Measurements from ENCODE around the gene DEFB124. TPM values are rescaled to one million over a fixed set of nuclear protein-coding genes. Genes with fewer than 3 reads are reported as not detected.

Gene DEFB124, protein sequence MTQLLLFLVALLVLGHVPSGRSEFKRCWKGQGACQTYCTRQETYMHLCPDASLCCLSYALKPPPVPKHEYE
- not detected in 2 replicates for total RNA-seq

DNA sequence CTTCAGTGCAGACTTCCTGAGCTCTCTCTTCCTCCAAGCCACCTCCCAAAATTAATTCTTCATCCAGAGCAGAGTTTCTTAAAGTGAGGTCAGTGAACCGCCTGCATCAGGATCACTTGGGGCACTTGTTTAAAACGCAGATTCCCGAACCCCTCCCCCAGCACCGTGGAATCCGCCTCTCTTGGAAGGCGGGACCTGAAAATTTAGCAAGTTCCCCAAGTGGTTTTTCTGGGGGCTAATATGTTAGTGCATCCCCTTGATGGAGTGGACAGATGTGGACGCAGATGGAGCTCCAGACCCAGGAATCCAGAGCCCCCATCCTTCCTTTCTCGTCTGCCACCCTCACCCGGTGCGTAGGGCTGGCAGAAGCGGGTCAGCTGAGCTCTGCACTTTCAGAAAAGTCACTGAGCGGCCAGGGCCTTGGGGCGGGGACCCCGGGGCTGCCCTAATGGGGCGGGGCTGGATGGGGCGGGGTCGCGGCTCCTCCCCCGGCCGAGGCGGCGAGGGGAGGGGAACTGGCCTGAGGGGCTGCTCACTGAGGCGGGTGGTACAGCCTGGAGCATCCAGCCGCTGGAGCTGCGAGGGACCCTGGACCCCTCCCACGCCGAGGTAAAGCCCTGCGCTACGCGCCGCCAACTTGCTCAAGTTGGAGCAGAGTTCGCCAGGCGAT lies at the start of gene DEFB124, which contains the start of gene REM1:
TSS of gene DEFB124 (minus strand) at position 370 of the 670 bp plus-strand sequence. CDS start 2,114 bp downstream, outside the sequence.
TSS of gene REM1 (plus strand) at position 531 of the 670 bp plus-strand sequence. CDS start 1,158 bp downstream, outside the sequence.

DNA sequence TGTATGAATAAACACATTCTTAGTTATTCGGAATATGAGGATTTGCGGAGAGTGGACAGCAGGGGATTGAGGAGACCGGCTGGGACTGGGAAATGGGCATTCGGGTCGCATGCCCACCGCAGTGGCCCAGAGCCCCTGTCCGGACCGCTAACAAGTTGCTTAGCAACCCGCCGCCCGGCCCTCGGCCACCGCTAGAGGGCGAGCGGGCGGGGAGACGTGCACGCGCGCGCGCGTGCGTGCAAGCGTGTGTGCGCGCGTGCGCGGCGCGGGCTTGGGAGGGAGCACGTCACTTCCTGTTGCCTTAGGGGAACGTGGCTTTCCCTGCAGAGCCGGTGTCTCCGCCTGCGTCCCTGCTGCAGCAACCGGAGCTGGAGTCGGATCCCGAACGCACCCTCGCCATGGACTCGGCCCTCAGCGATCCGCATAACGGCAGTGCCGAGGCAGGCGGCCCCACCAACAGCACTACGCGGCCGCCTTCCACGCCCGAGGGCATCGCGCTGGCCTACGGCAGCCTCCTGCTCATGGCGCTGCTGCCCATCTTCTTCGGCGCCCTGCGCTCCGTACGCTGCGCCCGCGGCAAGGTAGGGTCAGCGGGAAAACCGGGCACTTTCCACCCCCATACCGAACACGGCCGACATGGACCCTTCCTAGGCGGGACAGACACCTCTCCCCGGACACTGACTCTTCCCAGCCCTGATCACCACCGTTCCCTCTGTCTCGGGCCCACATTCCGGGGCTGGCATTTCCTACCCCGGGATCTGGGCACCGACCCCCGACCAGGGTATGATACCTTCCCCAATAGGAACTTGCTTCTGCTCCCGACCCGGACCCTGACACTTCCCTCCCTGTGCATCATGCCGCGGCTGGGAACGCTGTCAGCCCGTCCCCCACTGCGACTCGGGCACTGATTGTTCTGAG lies 39.5 kb upstream of the DEFB124 start, which contains the start of gene HM13:
TSS of gene HM13 (plus strand) at position 289 of the 918 bp plus-strand sequence. CDS start at position 399, 110 bp downstream.

DNA sequence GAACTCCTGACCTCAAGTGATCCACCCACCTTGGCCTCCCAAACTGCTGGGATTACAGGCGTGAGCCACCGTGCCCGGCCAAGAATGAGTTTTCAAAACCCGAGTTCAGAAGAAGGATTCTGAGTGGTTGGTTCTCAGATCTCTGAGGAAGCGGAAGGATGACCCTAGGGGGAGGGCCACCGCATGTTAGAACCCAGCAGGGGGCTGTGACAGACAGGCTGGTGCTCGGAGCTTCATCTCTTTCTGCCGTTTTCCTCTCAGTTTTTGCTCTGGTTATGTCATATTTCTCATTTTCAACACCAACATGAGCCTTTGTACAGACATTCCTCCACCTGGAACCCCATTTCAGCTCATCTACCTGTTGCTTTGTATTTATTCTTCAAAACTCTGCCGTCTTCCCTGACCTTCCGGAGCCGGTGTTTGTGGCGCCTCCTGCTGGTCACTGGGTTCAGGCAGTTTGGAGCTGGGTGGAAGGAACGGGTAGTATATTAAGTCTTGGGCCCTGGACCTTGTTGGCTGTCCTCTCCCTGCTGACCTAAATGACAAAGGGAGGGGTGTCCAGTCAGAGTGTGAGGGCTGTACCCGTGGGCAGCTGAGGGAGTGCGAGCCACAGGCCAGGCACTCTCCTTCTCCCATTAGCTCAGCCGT lies 34.8 kb downstream of the DEFB124 start, which contains the start of gene DEFB123:
TSS of gene DEFB123 (plus strand) at position 621 of the 648 bp plus-strand sequence. CDS start 67 bp downstream, outside the sequence.

Other genes starting within 250 kb of the DEFB124 start
- not detected in 2 replicates for gene DEFB115, start 217.5 kb downstream of the DEFB124 start, total RNA-seq
- not detected in 2 replicates for gene DEFB116, start 166.5 kb downstream of the DEFB124 start, total RNA-seq
- not detected in 2 replicates for gene DEFB118, start 106.5 kb downstream of the DEFB124 start, total RNA-seq
- not detected in 2 replicates for gene DEFB119, start 84.5 kb downstream of the DEFB124 start, total RNA-seq
- gene DEFB121, start 68.9 kb downstream of the DEFB124 start, total RNA-seq, result not detected in 2 replicates
- not detected in 2 replicates for gene DEFB123, start 34.5 kb downstream of the DEFB124 start, total RNA-seq
- not detected in 2 replicates for gene REM1, start 161 bp upstream of the DEFB124 start, total RNA-seq
- gene HM13, start 39.3 kb upstream of the DEFB124 start, total RNA-seq, result 46.8 and 68.0 TPM in 2 replicates
- gene ID1, start 130.2 kb upstream of the DEFB124 start, total RNA-seq, result 173 and 518 TPM in 2 replicates
- 0.43 TPM in 1 of 2 replicates, not detected in the other for gene COX4I2, start 162.8 kb upstream of the DEFB124 start, total RNA-seq
- 38.6 and 39.2 TPM in 2 replicates for gene BCL2L1, start 247.7 kb upstream of the DEFB124 start, total RNA-seq